ENCODE data around the gene FRMPD4. TPM values are rescaled to one million over a fixed set of nuclear protein-coding genes. Genes with fewer than 3 reads are reported as not detected.

Gene FRMPD4
- total RNA-seq, 3 donors from 2014 or later (not counting 1 experiment from before 2014, with no cell fraction given): not detected

DNA sequence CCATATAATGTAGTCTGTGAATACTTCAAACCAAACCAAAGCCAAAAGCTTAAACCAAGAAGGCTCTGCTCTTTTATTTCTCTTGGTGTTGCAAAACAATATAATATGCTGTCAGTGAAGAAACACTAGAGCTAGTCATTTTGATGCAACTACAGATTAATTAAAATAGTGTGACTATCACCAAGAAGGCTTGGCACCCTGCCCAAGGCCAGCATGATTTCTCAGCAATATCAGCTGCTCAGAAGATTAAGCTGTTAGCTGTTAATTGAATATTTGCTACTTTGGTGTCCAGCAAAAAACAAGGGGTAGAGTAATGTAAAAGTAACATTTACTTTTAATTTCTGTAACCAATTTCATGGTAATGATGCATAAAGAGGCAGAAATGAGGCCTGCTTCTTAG, 548.1 kb downstream of the FRMPD4 start:
- Histone ChIP-seq H3K4me1 (ENCODE audit: control insufficient read depth, insufficient read depth, low read length) (no peaks in the 10 kb centered on the region), H3K9me3 (ENCODE audit: control insufficient read depth, insufficient read depth, low read length) (no peaks in the 10 kb centered on the region), H3K4me3 (ENCODE audit: low read length) (no peak overlapping the region), H3K36me3 (ENCODE audit: control insufficient read depth, insufficient read depth, low read length) (no peaks in the 10 kb centered on the region), H3K27me3 (ENCODE audit: control insufficient read depth, insufficient read depth, low read length) (no peaks in the 10 kb centered on the region), H3K27ac (ENCODE audit: low read length) (no peak overlapping the region)
- no peak overlapping the region for H3K27ac Mint-ChIP-seq
- ATAC-seq (no peak), DNase-seq (no peak)
- H3K27me3 Mint-ChIP-seq (ENCODE audit: low read depth in 2 of 2): peaks cover 0 to 34% of the 10 kb centered on the region in 2 donors
- TF ChIP-seq, protein P1, sequence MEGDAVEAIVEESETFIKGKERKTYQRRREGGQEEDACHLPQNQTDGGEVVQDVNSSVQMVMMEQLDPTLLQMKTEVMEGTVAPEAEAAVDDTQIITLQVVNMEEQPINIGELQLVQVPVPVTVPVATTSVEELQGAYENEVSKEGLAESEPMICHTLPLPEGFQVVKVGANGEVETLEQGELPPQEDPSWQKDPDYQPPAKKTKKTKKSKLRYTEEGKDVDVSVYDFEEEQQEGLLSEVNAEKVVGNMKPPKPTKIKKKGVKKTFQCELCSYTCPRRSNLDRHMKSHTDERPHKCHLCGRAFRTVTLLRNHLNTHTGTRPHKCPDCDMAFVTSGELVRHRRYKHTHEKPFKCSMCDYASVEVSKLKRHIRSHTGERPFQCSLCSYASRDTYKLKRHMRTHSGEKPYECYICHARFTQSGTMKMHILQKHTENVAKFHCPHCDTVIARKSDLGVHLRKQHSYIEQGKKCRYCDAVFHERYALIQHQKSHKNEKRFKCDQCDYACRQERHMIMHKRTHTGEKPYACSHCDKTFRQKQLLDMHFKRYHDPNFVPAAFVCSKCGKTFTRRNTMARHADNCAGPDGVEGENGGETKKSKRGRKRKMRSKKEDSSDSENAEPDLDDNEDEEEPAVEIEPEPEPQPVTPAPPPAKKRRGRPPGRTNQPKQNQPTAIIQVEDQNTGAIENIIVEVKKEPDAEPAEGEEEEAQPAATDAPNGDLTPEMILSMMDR (IDR thresholded peaks at IDR 0.05): no peak
- no peak overlapping the region for H3K4me3 Mint-ChIP-seq
- H3K36me3 Mint-ChIP-seq: no peaks in the 10 kb centered on the region
- H3K4me1 Mint-ChIP-seq: no peaks in the 10 kb centered on the region
- intact Hi-C loops (cut with micrococcal nuclease): no loop called here
- no peaks in the 10 kb centered on the region for H3K9me3 Mint-ChIP-seq

DNA sequence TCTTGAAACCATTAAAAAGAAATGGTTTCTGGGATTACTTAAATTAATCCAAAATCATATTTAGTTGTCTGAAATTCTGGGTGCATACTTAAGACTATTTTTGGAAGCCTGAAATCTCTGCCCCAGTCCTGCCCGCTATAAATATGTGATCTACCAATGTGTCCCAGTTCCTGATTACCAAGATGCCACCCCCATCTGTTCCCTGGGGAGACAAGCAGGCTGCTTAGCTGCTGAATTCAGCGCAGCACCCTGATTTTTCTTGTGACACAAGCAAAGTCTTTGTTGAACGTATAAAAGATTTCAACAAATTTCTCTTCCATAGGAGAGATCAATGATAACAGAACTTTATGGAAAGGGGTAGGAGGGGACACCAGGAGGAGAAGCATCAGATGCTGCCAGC, 552.4 kb downstream of the FRMPD4 start:
- Mint-ChIP-seq H3K9me3 (no peaks in the 10 kb centered on the region), H3K36me3 (no peaks in the 10 kb centered on the region), H3K4me1 (no peaks in the 10 kb centered on the region), H3K27ac (no peak overlapping the region), H3K27me3 (ENCODE audit: low read depth in 2 of 2) (peaks cover 2 to 21% of the 10 kb centered on the region in 2 donors), H3K4me3 (no peak overlapping the region)
- no peaks in the 10 kb centered on the region for H3K27me3 ChIP-seq (ENCODE audit: control insufficient read depth, insufficient read depth, low read length)
- intact Hi-C loops (cut with micrococcal nuclease): no loop called here
- no peak overlapping the region for H3K4me3 ChIP-seq (ENCODE audit: low read length)
- H3K4me1 ChIP-seq (ENCODE audit: control insufficient read depth, insufficient read depth, low read length): no peaks in the 10 kb centered on the region
- no peak for DNase-seq
- no peaks in the 10 kb centered on the region for H3K9me3 ChIP-seq (ENCODE audit: control insufficient read depth, insufficient read depth, low read length)
- TF ChIP-seq, protein P1 (IDR thresholded peaks at IDR 0.05): no peak
- H3K27ac ChIP-seq (ENCODE audit: low read length): no peak overlapping the region
- no peak for ATAC-seq
- WGBS (ENCODE audit: insufficient coverage): 89% methylated on average over 1 of the region's 3 CpGs
- H3K36me3 ChIP-seq (ENCODE audit: control insufficient read depth, insufficient read depth, low read length): no peaks in the 10 kb centered on the region

DNA sequence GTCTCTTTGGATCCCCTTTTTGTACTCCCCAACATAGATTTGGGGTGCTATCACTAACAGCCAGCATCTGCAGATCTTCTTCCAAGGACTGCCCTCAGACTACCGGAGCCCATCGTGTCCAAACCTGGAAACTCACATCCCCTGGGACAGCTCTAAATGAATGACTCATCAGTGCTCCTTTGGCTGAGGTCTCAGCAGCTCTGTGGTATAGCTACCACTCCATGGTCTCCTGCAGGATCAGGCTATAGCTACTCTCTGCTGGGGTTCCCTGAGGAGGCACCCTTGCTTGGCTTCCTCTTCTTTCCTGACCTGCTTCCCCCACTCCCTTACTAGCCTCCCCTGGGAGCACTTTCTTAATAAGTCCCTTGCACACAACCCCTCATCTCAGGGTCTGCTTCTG, 555.5 kb downstream of the FRMPD4 start:
- Histone ChIP-seq H3K27me3 (ENCODE audit: control insufficient read depth, insufficient read depth, low read length) (no peaks in the 10 kb centered on the region), H3K4me1 (ENCODE audit: control insufficient read depth, insufficient read depth, low read length) (no peaks in the 10 kb centered on the region), H3K4me3 (ENCODE audit: low read length) (no peak overlapping the region), H3K27ac (ENCODE audit: low read length) (no peak overlapping the region), H3K36me3 (ENCODE audit: control insufficient read depth, insufficient read depth, low read length) (no peaks in the 10 kb centered on the region), H3K9me3 (ENCODE audit: control insufficient read depth, insufficient read depth, low read length) (no peaks in the 10 kb centered on the region)
- 92% methylated on average over 2 of the region's 2 CpGs for WGBS (ENCODE audit: insufficient coverage)
- Mint-ChIP-seq H3K27ac (no peak overlapping the region), H3K9me3 (no peaks in the 10 kb centered on the region), H3K4me3 (no peak overlapping the region), H3K4me1 (no peaks in the 10 kb centered on the region), H3K36me3 (no peaks in the 10 kb centered on the region), H3K27me3 (ENCODE audit: low read depth in 2 of 2) (peaks cover 2 to 26% of the 10 kb centered on the region in 2 donors)
- intact Hi-C loops (cut with micrococcal nuclease): no loop called here
- TF ChIP-seq, protein P1 (IDR thresholded peaks at IDR 0.05): no peak
- ATAC-seq (no peak), DNase-seq (no peak)

DNA sequence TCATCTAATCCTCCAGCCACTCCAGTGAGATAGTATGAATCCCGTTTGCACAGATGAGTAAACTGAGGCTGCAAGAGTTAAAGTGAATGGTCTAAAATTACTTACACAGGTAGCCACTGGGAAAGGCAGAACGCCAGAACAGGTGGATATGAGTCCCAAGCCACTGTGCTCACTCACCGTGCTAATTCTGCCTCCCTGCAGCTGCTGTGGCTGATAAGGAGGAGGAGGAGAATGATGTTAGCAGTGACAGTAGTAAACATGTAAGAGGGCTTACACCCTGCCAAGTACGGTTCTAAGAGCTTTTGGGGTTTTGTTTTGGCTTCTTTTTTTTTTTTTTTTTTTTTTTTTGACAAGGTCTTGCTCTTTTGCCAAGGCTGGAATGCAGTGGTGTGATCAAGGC, 562.5 kb downstream of the FRMPD4 start:
- ATAC-seq (no peak), DNase-seq (no peak)
- no peaks in the 10 kb centered on the region for H3K9me3 ChIP-seq (ENCODE audit: control insufficient read depth, insufficient read depth, low read length)
- Mint-ChIP-seq H3K36me3 (no peaks in the 10 kb centered on the region), H3K27me3 (ENCODE audit: low read depth in 2 of 2) (peaks cover 3 to 28% of the 10 kb centered on the region in 2 donors), H3K9me3 (no peaks in the 10 kb centered on the region), H3K4me1 (no peaks in the 10 kb centered on the region), H3K27ac (no peak overlapping the region), H3K4me3 (no peak overlapping the region)
- intact Hi-C loops (cut with micrococcal nuclease): loop anchor here (10.0 kb wide), 1 partner anchor 204 kb away; the partner anchor contains the start of gene TLR8
- no peaks in the 10 kb centered on the region for H3K36me3 ChIP-seq (ENCODE audit: control insufficient read depth, insufficient read depth, low read length)
- H3K27ac ChIP-seq (ENCODE audit: low read length): no peak overlapping the region
- H3K27me3 ChIP-seq (ENCODE audit: control insufficient read depth, insufficient read depth, low read length): no peaks in the 10 kb centered on the region
- TF ChIP-seq, protein P1 (IDR thresholded peaks at IDR 0.05): no peak
- H3K4me3 ChIP-seq (ENCODE audit: low read length): no peak overlapping the region
- WGBS (ENCODE audit: insufficient coverage): 83% methylated on average over 2 of the region's 4 CpGs
- H3K4me1 ChIP-seq (ENCODE audit: control insufficient read depth, insufficient read depth, low read length): no peaks in the 10 kb centered on the region
